Muscle layer of duodenum (tissue), 2 donors: ENCODE results near the gene ZNF445.
A peak's percentile ranks its signal among the peaks of the same experiment; 100 is the strongest.

Experiments
- H3K27ac ChIP-seq: one replicate; pipeline ENCODE4 v1.7.0; 2013; ENCODE audit warnings: mild to moderate bottlenecking, low read length
- H3K27me3 ChIP-seq: one replicate; pipeline ENCODE4 v1.7.0; 2013; ENCODE audit warnings: low read depth, mild to moderate bottlenecking, control low read depth, low read length
- H3K36me3 ChIP-seq, 2 donors: one replicate each; pipeline ENCODE4 v1.7.0; 2013; ENCODE audit warnings: low read length in 2 of 2, control low read depth in 1 of 2, mild to moderate bottlenecking in 1 of 2; ENCODE audit not compliant: insufficient read depth in 2 of 2, control insufficient read depth in 1 of 2
- H3K4me1 ChIP-seq, 2 donors: one replicate each; pipeline ENCODE4 v1.7.0; 2013; ENCODE audit warnings: low read length in 2 of 2, mild to moderate bottlenecking in 2 of 2, control low read depth in 1 of 2, moderate library complexity in 1 of 2; ENCODE audit not compliant: insufficient read depth in 2 of 2, control insufficient read depth in 1 of 2
- H3K4me3 ChIP-seq, 2 donors: one replicate each; pipeline ENCODE4 v1.7.0; 2013; ENCODE audit warnings: low read length in 2 of 2, low read depth in 1 of 2, mild to moderate bottlenecking in 1 of 2
- H3K9me3 ChIP-seq, 2 donors: one replicate each; pipeline ENCODE4 v1.7.0; 2013; ENCODE audit warnings: low read length in 2 of 2, control low read depth in 1 of 2, mild to moderate bottlenecking in 1 of 2; ENCODE audit not compliant: control insufficient read depth in 1 of 2
- donor health status: healthy.

ZNF445 gene

GRCh38 chr3:44454258-44454657, 23.2 kb downstream of the ZNF445 start:
- Histone ChIP-seq H3K9me3 (no peaks in the 10 kb centered on the region), H3K27me3 (no peaks in the 10 kb centered on the region), H3K27ac (no peak overlapping the region), H3K36me3 (peaks cover 54 to 84% of the 10 kb centered on the region in 2 donors), H3K4me3 (no peak overlapping the region), H3K4me1 (no peaks in the 10 kb centered on the region)

- Histone ChIP-seq H3K27ac (no peak overlapping the region), H3K9me3 (no peaks in the 10 kb centered on the region), H3K36me3 (peaks cover 72 to 90% of the 10 kb centered on the region in 2 donors), H3K4me1 (no peaks in the 10 kb centered on the region), H3K4me3 (no peak overlapping the region), H3K27me3 (no peaks in the 10 kb centered on the region)
These were observed 26.0 kb downstream of the ZNF445 start for GRCh38 chr3:44451441-44451840.

GRCh38 chr3:44446929-44447328, 30.5 kb downstream of the ZNF445 start:
- H3K27ac ChIP-seq: no peak overlapping the region
- no peaks in the 10 kb centered on the region for H3K4me1 ChIP-seq
- H3K36me3 ChIP-seq: peaks cover 47 to 79% of the 10 kb centered on the region in 2 donors

GRCh38 chr3:44445786-44446185, 31.7 kb downstream of the ZNF445 start:
- Histone ChIP-seq H3K4me3 (no peak overlapping the region), H3K9me3 (no peaks in the 10 kb centered on the region), H3K27ac (no peak overlapping the region), H3K36me3 (peaks cover 40 to 67% of the 10 kb centered on the region in 2 donors), H3K4me1 (peaks cover 0 to 4% of the 10 kb centered on the region in 2 donors), H3K27me3 (no peaks in the 10 kb centered on the region)

More at GRCh38 chr3:44446929-44447328, 30.5 kb downstream of the ZNF445 start:
- Histone ChIP-seq H3K4me3 (no peak overlapping the region), H3K9me3 (no peaks in the 10 kb centered on the region), H3K27me3 (no peaks in the 10 kb centered on the region)

GRCh38 chr3:44444896-44445691, 32.4 kb downstream of the ZNF445 start:
- H3K4me1 ChIP-seq: peaks cover 2 to 4% of the 10 kb centered on the region in 2 donors
- H3K27me3 ChIP-seq: no peaks in the 10 kb centered on the region
- H3K36me3 ChIP-seq: peaks cover 34 to 61% of the 10 kb centered on the region in 2 donors
- H3K9me3 ChIP-seq: no peaks in the 10 kb centered on the region
- H3K27ac ChIP-seq: no peak overlapping the region
- no peak overlapping the region for H3K4me3 ChIP-seq

GRCh38 chr3:44444437-44444836, 33.0 kb downstream of the ZNF445 start:
- peaks cover 7% of the 10 kb centered on the region in 2 donors for H3K4me1 ChIP-seq
- H3K4me3 ChIP-seq: no peak overlapping the region
- peaks cover 29 to 54% of the 10 kb centered on the region in 2 donors for H3K36me3 ChIP-seq
- no peak overlapping the region for H3K27ac ChIP-seq
- no peaks in the 10 kb centered on the region for H3K9me3 ChIP-seq
- H3K27me3 ChIP-seq: no peaks in the 10 kb centered on the region

GRCh38 chr3:44442596-44443309, 34.7 kb downstream of the ZNF445 start:
- Histone ChIP-seq H3K27me3 (no peaks in the 10 kb centered on the region), H3K4me1 (peaks cover 11 to 12% of the 10 kb centered on the region in 2 donors), H3K27ac (no peak overlapping the region), H3K36me3 (peaks cover 12 to 37% of the 10 kb centered on the region in 2 donors), H3K4me3 (no peak overlapping the region), H3K9me3 (no peaks in the 10 kb centered on the region)

- H3K27me3 ChIP-seq: no peaks in the 10 kb centered on the region
- H3K9me3 ChIP-seq: no peaks in the 10 kb centered on the region
- H3K4me1 ChIP-seq: peaks cover 11 to 12% of the 10 kb centered on the region in 2 donors
- peak overlapping the region; percentile 54 to 56 for H3K4me3 ChIP-seq
- H3K27ac ChIP-seq: peak overlapping the region; percentile 98
- peaks cover 0 to 14% of the 10 kb centered on the region in 2 donors for H3K36me3 ChIP-seq
These were observed 37.8 kb downstream of the ZNF445 start for GRCh38 chr3:44439499-44440295.

- H3K36me3 ChIP-seq: peaks cover 0 to 8% of the 10 kb centered on the region in 2 donors
- no peak overlapping the region for H3K27ac ChIP-seq
- H3K4me3 ChIP-seq: no peak overlapping the region
- peaks cover 11 to 12% of the 10 kb centered on the region in 2 donors for H3K4me1 ChIP-seq
- no peaks in the 10 kb centered on the region for H3K9me3 ChIP-seq
- H3K27me3 ChIP-seq: no peaks in the 10 kb centered on the region
These were observed 39.7 kb downstream of the ZNF445 start for GRCh38 chr3:44437800-44438199.

GRCh38 chr3:44436181-44436580, 41.3 kb downstream of the ZNF445 start:
- Histone ChIP-seq H3K27me3 (no peaks in the 10 kb centered on the region), H3K4me1 (peaks cover 9 to 12% of the 10 kb centered on the region in 2 donors), H3K4me3 (no peak overlapping the region), H3K36me3 (no peaks in the 10 kb centered on the region), H3K27ac (no peak overlapping the region), H3K9me3 (no peaks in the 10 kb centered on the region)
